GM21390 (cell line): ENCODE data around the gene PMF1.
"Not testable (repeated sequence)": the region's sequence is repeated elsewhere in the genome, so short reads cannot be mapped to it uniquely, and the experiment has no call there.

Experiments used
- ATAC-seq: cut with Tn5 transposase; IDR thresholded peaks from one replicate; pipeline ENCODE4 v1.9.1; 2021; ENCODE audit not compliant: unreplicated experiment

The PMF1 gene, protein sequence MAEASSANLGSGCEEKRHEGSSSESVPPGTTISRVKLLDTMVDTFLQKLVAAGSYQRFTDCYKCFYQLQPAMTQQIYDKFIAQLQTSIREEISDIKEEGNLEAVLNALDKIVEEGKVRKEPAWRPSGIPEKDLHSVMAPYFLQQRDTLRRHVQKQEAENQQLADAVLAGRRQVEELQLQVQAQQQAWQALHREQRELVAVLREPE

DNA sequence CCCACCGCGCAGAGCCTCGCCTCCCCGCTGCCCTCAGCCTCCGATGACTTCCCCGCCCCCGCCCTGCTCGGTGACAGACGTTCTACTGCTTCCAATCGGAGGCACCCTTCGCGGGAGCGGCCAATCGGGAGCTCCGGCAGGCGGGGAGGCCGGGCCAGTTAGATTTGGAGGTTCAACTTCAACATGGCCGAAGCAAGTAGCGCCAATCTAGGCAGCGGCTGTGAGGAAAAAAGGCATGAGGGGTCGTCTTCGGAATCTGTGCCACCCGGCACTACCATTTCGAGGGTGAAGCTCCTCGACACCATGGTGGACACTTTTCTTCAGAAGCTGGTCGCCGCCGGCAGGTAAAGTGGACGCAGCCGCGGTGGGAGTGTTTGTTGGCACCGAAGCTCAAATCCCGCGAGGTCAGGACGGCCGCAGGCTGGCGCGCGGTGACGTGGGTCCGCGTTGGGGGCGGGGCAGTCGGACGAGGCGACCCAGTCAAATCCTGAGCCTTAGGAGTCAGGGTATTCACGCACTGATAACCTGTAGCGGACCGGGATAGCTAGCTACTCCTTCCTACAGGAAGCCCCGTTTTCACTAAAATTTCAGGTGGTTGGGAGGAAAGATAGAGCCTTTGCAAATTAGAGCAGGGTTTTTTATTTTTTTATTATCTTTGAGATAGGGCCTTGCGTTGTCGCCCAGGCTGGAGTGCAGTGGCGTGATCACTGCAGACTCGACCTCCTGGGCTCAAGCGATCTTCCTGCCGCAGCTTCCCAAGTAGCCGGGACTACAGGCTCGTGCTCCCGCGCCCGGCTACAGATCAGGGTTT, at the start of gene PMF1:
Gene PMF1 (plus strand): TSS at position 175 of the 811 bp plus-strand sequence. CDS start 9 bp downstream, at position 184.
- ATAC-seq, result peak; percentile 85

GRCh38 chr1:156163712-156164111, 49.1 kb upstream of the PMF1 start:
- no peak for ATAC-seq

GRCh38 chr1:156164125-156164831, 48.5 kb upstream of the PMF1 start:
- no peak for ATAC-seq

- no peak for ATAC-seq
These were observed 47.7 kb upstream of the PMF1 start for GRCh38 chr1:156165083-156165482.

DNA sequence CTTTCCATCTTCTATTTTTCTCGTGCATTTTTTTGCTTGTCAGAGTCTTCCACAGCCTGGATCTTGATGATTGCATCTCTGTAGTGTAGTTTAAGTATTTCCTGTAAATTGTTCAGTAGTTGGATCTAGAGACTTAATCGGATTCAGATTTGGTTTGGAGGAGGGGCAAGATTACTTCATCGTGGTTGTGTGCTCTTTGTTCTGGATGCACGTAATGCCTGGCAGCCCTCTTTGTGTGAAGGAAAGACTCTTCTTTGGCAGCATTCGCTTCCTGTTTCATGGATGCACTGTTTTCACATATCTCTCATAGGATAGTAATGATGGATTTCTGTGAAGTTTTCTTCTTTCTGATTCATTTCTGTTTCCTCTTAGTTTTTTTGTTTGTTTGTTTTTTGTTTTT, 45.3 kb upstream of the PMF1 start:
- ATAC-seq, result no peak

DNA sequence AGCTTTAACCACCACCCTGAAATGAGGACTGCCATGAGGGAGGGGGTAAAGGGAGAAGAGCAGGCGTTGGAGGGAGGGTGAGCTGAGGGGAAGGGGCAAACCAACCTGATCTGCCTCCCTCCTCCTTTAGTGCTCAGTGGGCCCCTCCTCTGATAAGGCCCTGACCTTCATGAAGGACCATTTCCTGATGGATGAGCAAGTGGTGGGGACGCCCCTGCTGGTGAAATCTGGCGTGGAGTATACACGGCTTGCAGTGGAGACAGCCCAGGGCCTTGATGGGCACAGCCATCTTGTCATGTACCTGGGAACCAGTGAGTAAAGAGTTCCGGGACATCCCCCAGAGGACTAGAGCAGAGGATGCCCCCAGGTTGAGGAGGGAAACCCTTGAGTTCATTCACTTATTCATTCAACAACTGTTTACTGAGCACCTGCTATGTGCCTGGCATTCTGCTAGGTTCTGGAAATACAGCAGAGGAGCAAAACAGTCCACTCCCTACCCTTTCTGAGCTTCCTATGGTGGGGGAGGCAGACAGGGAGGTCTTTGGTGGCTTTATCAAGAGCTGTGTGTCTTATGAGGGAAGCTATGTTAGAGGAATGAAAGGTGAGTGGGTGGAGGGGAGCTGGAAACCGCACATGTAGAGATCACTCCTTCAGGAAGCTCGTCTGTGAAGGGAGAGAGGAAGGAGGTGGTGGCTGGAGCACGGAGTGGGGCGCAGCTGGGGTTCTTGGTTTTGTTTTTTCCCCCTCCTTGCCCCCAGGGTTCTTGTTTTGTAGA, 39.9 kb upstream of the PMF1 start:
- ATAC-seq, result no peak

- ATAC-seq, result no peak
These were observed 36.1 kb upstream of the PMF1 start for GRCh38 chr1:156176610-156177210.

GRCh38 chr1:156177919-156178654, 34.7 kb upstream of the PMF1 start:
- ATAC-seq, result no peak

- no peak for ATAC-seq
These were observed 32.3 kb upstream of the PMF1 start for GRCh38 chr1:156180471-156180870.

- not testable (repeated sequence) for ATAC-seq
These were observed 31.3 kb upstream of the PMF1 start for GRCh38 chr1:156181391-156181924.

- not testable (repeated sequence) for ATAC-seq
These were observed 30.6 kb upstream of the PMF1 start for GRCh38 chr1:156182010-156182779.

- not testable (repeated sequence) for ATAC-seq
These were observed 26.2 kb upstream of the PMF1 start for GRCh38 chr1:156186347-156187177.

DNA sequence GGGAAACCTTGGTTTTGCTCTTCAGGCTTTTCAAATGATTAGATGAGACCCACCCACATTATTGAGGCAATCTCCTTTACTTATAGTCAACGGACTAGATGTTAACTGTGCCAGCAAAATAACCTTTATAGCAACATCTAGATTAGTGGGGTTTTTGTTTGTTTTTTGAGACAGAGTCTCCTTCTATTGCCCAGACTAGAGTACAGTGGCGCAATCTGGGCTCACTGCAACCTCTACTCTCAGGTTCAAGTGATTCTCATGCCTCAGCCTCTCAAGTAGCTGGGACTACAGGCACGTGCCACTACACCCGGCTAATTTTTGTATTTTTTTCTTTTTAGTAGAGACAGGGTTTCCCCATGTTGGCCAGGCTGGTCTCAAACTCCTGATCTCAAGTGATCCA, 22.5 kb upstream of the PMF1 start:
- not testable (repeated sequence) for ATAC-seq

GRCh38 chr1:156191292-156191964, 21.4 kb upstream of the PMF1 start:
- ATAC-seq, result no peak

GRCh38 chr1:156193208-156193487, 19.7 kb upstream of the PMF1 start:
- no peak for ATAC-seq

GRCh38 chr1:156193488-156194299, 19.1 kb upstream of the PMF1 start, which contains the start of gene SLC25A44:
Gene SLC25A44 (plus strand): TSS chr1:156194104. CDS start chr1:156199848, 5,744 bp downstream.
- peak; percentile 90 for ATAC-seq

DNA sequence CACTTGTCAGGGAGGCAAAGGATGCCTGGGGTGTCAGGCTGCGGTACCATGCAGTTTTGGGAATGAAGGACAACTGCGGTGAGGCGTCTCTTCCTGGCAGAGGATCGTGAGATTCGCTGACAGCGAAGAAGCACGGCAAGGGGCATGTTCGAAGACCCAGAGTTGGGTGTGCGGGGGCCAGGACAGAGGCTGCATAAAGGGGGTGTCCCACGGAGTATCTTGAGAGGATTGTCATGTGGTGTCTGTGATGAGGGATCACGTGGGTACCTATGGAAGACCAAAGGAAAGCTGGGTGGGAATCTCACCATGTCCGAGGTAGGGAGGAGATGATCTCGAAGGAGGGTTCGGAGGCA, 18.5 kb upstream of the PMF1 start:
- ATAC-seq, result no peak
